GM19463 (cell line): ENCODE results near the gene KLHL42.
A peak's percentile ranks its signal among the peaks of the same experiment; 100 is the strongest.
"Not testable (repeated sequence)": the region's sequence is repeated elsewhere in the genome, so short reads cannot be mapped to it uniquely, and the experiment has no call there.

Source experiments
- ATAC-seq: cut with Tn5 transposase; IDR thresholded peaks from one replicate; pipeline ENCODE4 v1.9.1; 2021; ENCODE audit warnings: mild to moderate bottlenecking, moderate library complexity; ENCODE audit not compliant: unreplicated experiment

Gene KLHL42, protein sequence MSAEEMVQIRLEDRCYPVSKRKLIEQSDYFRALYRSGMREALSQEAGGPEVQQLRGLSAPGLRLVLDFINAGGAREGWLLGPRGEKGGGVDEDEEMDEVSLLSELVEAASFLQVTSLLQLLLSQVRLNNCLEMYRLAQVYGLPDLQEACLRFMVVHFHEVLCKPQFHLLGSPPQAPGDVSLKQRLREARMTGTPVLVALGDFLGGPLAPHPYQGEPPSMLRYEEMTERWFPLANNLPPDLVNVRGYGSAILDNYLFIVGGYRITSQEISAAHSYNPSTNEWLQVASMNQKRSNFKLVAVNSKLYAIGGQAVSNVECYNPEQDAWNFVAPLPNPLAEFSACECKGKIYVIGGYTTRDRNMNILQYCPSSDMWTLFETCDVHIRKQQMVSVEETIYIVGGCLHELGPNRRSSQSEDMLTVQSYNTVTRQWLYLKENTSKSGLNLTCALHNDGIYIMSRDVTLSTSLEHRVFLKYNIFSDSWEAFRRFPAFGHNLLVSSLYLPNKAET

GRCh38 chr12:27779920-27780611 is at the start of gene KLHL42, which contains the start of gene MANSC4:
Gene KLHL42, plus strand, starts transcription at chr12:27780233. Its CDS starts 98 bp downstream, at chr12:27780331.
Gene MANSC4, minus strand, starts transcription at chr12:27780236. Its CDS starts 8,960 bp downstream, at chr12:27771276.
- peak; percentile 73 for ATAC-seq

- ATAC-seq: no peak
Observed at GRCh38 chr12:27732281-27732680, 47.8 kb upstream of the KLHL42 start.

DNA sequence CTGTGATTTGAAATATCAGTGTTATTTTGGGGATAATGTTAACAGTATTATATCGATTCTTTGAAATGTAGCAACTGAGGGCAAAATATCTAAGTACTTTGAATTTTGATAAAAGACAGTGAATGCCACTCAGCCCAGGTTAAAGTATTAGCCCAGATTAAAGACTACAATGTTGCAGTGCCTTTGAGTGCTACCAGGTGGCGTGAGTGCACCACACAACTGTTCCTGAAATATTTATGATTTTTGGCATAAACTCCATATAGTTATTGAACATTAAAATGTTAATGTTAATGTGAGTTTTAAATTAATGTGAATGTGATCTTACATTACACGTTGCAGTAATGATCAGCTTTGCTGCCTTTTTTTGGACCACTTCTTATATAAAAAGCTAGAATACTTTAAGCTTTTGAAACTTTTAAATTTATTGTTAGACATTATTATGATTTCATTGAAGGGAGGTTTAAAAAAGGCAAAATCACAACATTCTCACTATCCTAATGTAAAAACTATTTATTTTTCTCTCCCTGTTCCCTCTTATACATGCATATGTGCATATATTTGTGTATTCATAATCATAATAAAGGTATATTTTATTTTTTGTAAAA is 46.9 kb upstream of the KLHL42 start:
- no peak for ATAC-seq

GRCh38 chr12:27733791-27734190 is 46.2 kb upstream of the KLHL42 start:
- no peak for ATAC-seq

DNA sequence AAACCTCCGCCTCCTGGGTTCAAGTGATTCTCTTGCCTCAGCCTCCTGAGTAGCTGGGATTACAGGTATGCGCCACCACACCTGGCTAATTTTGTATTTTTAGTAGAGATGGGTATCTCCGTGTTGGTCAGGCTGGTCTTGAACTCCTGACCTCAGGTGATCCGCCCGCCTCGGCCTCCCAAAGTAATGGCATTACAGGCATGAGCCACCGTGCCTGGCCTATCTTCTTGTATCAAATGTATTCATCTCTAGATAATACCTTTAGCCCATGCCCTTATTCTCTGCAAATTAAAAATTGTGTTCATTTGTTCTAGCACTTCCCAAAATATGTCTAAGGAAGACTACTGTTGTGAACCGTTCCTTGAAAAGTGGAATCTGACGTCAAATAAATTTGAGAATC is 45.7 kb upstream of the KLHL42 start:
- ATAC-seq: not testable (repeated sequence)

GRCh38 chr12:27743601-27744000 is 36.4 kb upstream of the KLHL42 start:
- no peak for ATAC-seq

GRCh38 chr12:27745734-27746133 is 34.3 kb upstream of the KLHL42 start:
- not testable (repeated sequence) for ATAC-seq

GRCh38 chr12:27747111-27747820 is 32.8 kb upstream of the KLHL42 start:
- no peak for ATAC-seq

DNA sequence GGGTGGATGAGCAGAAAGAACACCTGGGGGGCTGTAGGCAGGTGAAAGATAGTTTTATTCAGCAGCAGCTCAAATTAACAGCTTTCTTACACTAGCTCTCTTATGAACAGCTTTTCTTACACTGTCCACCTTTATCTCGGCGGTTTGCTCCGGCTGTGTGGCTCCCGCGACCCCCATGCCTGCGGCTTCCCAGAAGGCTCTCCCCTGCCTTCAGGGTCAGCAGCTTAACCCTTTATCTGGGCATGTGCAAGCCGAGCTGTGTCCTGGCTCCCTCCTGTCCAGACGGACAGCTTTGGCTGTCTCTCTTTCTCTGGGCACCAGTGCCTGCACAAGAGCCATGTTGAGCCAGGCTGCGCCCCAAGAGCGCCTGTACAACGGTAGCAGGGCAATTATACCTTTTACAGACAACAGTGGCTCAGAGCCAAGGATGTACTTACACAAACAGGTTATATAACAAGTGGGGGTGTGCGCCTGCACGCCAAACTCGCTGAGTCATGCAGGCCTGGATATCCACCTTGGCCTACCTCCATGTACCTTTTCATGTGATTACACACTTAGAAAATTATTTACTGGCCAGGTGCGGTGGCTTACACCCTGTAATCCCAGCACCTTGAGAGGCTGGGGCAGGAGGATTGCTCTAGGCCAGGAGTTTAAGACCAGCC is 28.5 kb upstream of the KLHL42 start:
- ATAC-seq: no peak

DNA sequence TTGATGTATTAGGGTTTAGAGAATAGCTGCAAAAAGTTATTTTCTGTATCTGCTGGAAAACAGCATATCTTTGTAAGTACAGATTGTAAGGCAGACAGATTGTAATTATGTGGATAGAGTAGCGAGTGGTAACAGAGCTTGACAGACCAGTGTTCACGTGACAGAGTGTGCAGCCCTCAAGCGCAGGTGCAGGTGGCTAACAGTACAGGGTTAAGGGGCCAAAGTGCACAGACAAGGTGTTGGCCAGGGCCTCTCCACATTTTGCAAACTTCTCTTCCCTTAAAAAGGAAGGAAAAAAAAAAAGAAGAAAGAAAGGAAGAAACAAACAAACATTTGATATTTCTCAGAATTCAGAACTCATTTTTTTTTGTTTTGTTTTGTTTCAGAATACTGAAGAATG is 25.2 kb upstream of the KLHL42 start:
- ATAC-seq: no peak

DNA sequence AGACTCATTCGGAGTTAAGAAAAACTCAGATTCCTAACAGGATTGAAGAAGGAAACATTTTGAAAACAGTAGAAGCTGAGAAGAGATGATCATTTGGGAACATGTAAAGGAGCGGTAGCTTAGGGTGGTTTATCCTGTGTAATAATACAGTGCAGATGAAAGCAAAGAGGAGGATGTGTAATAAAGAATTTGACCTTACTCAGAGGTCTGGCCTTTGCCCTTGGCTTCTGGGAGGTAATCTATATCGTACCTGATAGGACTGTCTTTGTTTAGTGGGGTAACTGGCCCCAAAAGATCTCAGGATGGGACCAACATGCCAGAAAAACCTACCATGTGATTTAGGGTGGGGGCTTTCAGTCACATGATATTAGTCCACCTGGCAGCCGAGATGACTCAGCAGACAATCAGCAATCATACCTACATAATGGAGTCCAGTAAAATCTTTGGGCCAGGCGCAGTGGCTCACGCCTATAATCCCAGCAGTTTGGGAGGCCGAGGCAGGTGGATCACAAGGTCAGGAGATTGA is 23.3 kb upstream of the KLHL42 start:
- no peak for ATAC-seq

DNA sequence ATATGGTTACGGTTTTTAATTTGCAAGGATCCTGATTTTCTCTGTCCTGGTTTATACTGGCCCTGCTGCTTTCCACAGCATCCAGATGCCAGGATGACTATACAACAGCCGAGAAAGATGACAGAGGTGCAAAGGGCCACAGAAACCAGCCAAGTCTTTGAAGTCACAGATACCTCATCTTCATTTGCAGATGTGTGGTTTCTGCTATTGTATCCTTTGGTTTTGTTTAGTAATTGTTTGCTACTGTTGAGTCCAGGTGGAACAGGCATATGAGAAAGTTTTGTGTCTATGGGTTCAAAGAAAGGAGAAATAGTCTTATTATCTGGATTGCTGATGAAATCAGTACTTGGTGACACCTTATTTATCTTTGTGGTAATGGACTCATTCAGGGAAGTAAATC is 17.3 kb upstream of the KLHL42 start:
- no peak for ATAC-seq

DNA sequence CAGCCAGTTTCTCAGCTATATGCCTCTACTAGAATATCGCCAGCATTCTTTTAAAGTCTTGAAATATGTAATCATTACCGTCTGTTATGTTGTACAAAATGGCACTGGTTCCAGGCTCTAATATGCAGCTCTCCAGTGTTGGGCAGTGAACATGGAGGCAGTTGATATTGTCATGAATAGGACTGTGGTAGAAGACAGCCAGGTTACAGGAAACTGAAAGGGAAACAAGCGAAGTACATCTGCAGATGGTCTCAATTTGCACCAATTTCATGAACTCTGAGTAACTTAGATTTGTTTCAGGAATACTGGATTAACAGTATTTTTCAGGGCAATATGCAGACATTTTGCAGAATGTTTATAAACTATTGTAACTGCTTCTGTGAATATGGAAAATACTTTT is 13.4 kb upstream of the KLHL42 start:
- ATAC-seq: no peak

DNA sequence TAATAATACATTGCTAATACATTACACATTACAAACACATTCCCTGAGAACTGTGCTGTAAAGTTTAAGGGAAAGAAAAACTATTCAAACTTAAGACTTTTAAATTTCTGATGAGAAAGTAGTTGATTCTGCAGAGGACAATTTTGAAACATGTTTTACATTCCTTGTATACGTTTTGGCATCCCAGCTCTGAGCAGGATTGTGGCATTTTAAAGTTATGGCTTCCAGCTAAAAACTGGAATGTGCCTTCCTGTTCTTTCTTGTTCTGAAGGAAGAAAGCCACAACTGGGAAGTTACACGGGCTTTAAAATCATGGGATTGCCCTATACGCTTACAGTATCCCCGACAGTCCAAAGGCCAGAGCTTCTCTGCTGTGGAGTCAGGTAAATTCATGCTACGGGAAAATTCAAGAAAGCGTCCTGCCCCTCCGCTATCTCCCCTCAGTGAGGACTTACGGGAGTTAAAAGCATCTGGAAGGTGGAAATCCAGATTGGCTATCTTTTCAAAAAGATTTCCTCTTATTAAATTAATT is 10.8 kb upstream of the KLHL42 start:
- ATAC-seq: no peak

DNA sequence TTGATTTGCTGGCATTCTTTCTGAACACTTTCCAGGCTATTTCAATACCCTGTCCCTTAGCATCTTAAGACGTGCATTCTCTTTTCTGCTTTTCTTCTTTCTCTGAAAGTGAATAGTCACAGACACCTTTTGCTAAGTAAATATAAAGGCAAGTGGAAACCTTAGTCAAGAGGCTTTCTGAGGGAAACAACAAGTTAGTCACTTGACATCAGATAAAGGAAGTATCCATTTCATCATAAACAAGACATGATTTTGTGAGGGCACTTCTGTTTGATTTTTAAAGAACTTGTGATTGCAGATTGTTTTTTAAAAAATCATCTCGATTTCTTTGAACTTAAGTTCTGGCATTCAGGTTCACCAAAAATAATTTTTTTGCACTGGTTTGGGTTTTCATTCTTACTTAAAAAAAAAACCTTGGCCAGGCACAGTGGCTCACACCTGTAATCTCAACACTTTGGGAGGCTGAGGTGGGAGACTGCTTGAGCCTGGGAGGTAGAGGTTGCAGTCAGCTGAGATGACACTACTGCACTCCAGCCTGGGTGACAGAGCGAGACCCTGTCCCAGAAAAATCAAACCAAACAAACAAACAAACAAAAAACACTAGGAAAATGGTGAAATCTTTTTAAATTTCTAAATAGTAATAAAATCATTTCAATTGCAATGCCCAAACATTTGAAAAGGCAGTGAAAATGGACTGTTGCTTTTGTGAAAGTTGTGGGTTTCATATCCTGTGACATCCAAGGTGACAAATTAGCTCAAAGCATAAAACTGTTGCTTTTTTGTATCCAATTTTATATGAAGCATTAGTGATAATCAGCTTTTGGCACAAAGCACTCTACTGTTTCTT is 8.3 kb upstream of the KLHL42 start:
- no peak for ATAC-seq

- no peak for ATAC-seq
Observed at GRCh38 chr12:27772328-27773049, 7.5 kb upstream of the KLHL42 start.

- ATAC-seq: no peak
Observed at GRCh38 chr12:27777141-27777540, 2.9 kb upstream of the KLHL42 start.

GRCh38 chr12:27778206-27778605 is 1.8 kb upstream of the KLHL42 start:
- no peak for ATAC-seq
